KMS-11 (cell line): Measurements from ENCODE around the gene EEIG2.

Source experiments
- H2AFZ ChIP-seq: fragments of 200-600 bp; sonication (generic); 2 replicates; pipeline ENCODE4 v1.6.1; 2016; ENCODE audit warnings: antibody characterized with exemption, mixed run types, low read depth
- H3K27ac ChIP-seq: fragments of 200-600 bp; sonication (generic); 2 replicates; pipeline ENCODE4 v1.6.1; 2016; ENCODE audit warnings: mild to moderate bottlenecking, mixed run types
- H3K27me3 ChIP-seq: fragments of 200-600 bp; sonication (generic); 2 replicates; pipeline ENCODE4 v1.6.1; 2017; ENCODE audit warnings: mild to moderate bottlenecking, low read depth, mixed run types, moderate library complexity; ENCODE audit not compliant: insufficient read depth
- H3K36me3 ChIP-seq: fragments of 200-600 bp; sonication (generic); 2 replicates; pipeline ENCODE4 v1.6.1; 2017; ENCODE audit warnings: mild to moderate bottlenecking, mixed run types; ENCODE audit not compliant: insufficient read depth
- H3K4me1 ChIP-seq: fragments of 200-600 bp; sonication (generic); 2 replicates; pipeline ENCODE4 v1.6.1; 2016; ENCODE audit warnings: mild to moderate bottlenecking, low read depth, mixed run types; ENCODE audit not compliant: poor library complexity, severe bottlenecking
- H3K4me2 ChIP-seq: fragments of 200-600 bp; sonication (generic); 2 replicates; pipeline ENCODE4 v1.7.0; 2016; ENCODE audit warnings: mild to moderate bottlenecking, mixed run types
- H3K4me3 ChIP-seq: fragments of 200-600 bp; sonication (generic); IDR thresholded peaks from 2 replicates; pipeline ENCODE4 v1.6.1; 2017; ENCODE audit warnings: low read depth, low read length, mixed read lengths; ENCODE audit not compliant: insufficient read depth
- H3K79me2 ChIP-seq: fragments of 200-600 bp; sonication (generic); 2 replicates; pipeline ENCODE4 v1.6.1; 2016; ENCODE audit warnings: low read depth, mixed run types; ENCODE audit not compliant: insufficient read depth
- H3K9ac ChIP-seq: fragments of 200-600 bp; sonication (generic); 2 replicates; pipeline ENCODE4 v1.6.1; 2016; ENCODE audit warnings: mild to moderate bottlenecking, mixed run types
- H4K20me1 ChIP-seq: fragments of 200-600 bp; sonication (generic); 2 replicates; pipeline ENCODE4 v1.6.1; 2016; ENCODE audit warnings: mild to moderate bottlenecking, mixed run types; ENCODE audit not compliant: insufficient read depth
- CTCF ChIP-seq: fragments of 200-600 bp; sonication (generic); conservative IDR thresholded peaks from 2 replicates; pipeline ENCODE4 v1.6.1; 2017; ENCODE audit warnings: low read depth, mild to moderate bottlenecking, antibody characterized with exemption, low read length, moderate library complexity, mixed read lengths

Gene EEIG2

GRCh38 chr1:108590441-108590840 lies 30.5 kb downstream of the EEIG2 start:
- H3K4me2 ChIP-seq, result no peak overlapping the region

GRCh38 chr1:108590957-108591356 lies 31.1 kb downstream of the EEIG2 start:
- Histone ChIP-seq H3K4me3 (no peak overlapping the region), H4K20me1 (no peaks in the 10 kb centered on the region)
- TF ChIP-seq CTCF, result no peak

More at GRCh38 chr1:108590441-108590840, 30.5 kb downstream of the EEIG2 start:
- H3K4me1 ChIP-seq, result no peaks in the 10 kb centered on the region
- H3K36me3 ChIP-seq, result no peaks in the 10 kb centered on the region
- no peak overlapping the region for H3K4me3 ChIP-seq
- no peak overlapping the region for H3K27ac ChIP-seq
- no peak for TF ChIP-seq CTCF
- H3K79me2 ChIP-seq, result no peaks in the 10 kb centered on the region
- no peak overlapping the region for H3K9ac ChIP-seq
- no peaks in the 10 kb centered on the region for H3K27me3 ChIP-seq
- H2AFZ ChIP-seq, result no peak overlapping the region
- no peaks in the 10 kb centered on the region for H4K20me1 ChIP-seq

GRCh38 chr1:108591466-108591865 lies 31.6 kb downstream of the EEIG2 start:
- no peak overlapping the region for H3K4me2 ChIP-seq

More at GRCh38 chr1:108590957-108591356, 31.1 kb downstream of the EEIG2 start:
- H3K4me1 ChIP-seq, result no peaks in the 10 kb centered on the region
- H3K27ac ChIP-seq, result no peak overlapping the region
- H2AFZ ChIP-seq, result no peak overlapping the region
- no peak overlapping the region for H3K9ac ChIP-seq
- H3K4me2 ChIP-seq, result no peak overlapping the region
- H3K36me3 ChIP-seq, result no peaks in the 10 kb centered on the region
- H3K27me3 ChIP-seq, result no peaks in the 10 kb centered on the region
- H3K79me2 ChIP-seq, result no peaks in the 10 kb centered on the region

GRCh38 chr1:108592030-108592759 lies 32.3 kb downstream of the EEIG2 start:
- Histone ChIP-seq H3K27me3 (no peaks in the 10 kb centered on the region), H3K79me2 (no peaks in the 10 kb centered on the region), H3K9ac (no peak overlapping the region), H3K4me2 (no peak overlapping the region), H3K36me3 (no peaks in the 10 kb centered on the region), H3K4me1 (no peaks in the 10 kb centered on the region), H3K4me3 (no peak overlapping the region), H2AFZ (no peak overlapping the region), H4K20me1 (no peaks in the 10 kb centered on the region), H3K27ac (no peak overlapping the region)
- TF ChIP-seq CTCF, result no peak

More at GRCh38 chr1:108591466-108591865, 31.6 kb downstream of the EEIG2 start:
- Histone ChIP-seq H3K9ac (no peak overlapping the region), H4K20me1 (no peaks in the 10 kb centered on the region), H3K79me2 (no peaks in the 10 kb centered on the region), H3K36me3 (no peaks in the 10 kb centered on the region), H3K4me1 (no peaks in the 10 kb centered on the region), H2AFZ (no peak overlapping the region), H3K27me3 (no peaks in the 10 kb centered on the region), H3K27ac (no peak overlapping the region), H3K4me3 (no peak overlapping the region)
- TF ChIP-seq CTCF, result no peak
